H9 (cell line): Measurements from ENCODE around the gene CCDC60. TPM values are rescaled to one million over a fixed set of nuclear protein-coding genes. Genes with fewer than 3 reads are reported as not detected.

ENCODE experiments used
- DNase-seq: peaks from one replicate; pipeline ENCODE4 v3.0.0-alpha.2; 2017
- H2AFZ ChIP-seq: one replicate; pipeline ENCODE4 v1.6.1; 2013; ENCODE audit warnings: mild to moderate bottlenecking, low read length, control low read depth, moderate library complexity
- H2AK5ac ChIP-seq: 2 replicates; pipeline ENCODE4 v1.6.1; 2013; ENCODE audit warnings: low read length, control low read depth, mixed read lengths; ENCODE audit not compliant: insufficient read length
- H2BK120ac ChIP-seq: one replicate; pipeline ENCODE4 v1.6.1; 2013; ENCODE audit warnings: low read depth, mild to moderate bottlenecking, low read length, control low read depth, inconsistent platforms; ENCODE audit not compliant: poor library complexity, severe bottlenecking
- H2BK12ac ChIP-seq: 2 replicates; pipeline ENCODE4 v1.6.1; 2013; ENCODE audit warnings: low read length, control low read depth, mixed read lengths, low read depth; ENCODE audit not compliant: insufficient read length
- H2BK15ac ChIP-seq: 2 replicates; pipeline ENCODE4 v1.6.1; 2013; ENCODE audit warnings: low read depth, low read length, control low read depth
- H2BK20ac ChIP-seq: one replicate; pipeline ENCODE4 v1.6.1; 2013; ENCODE audit warnings: low read depth, mild to moderate bottlenecking, low read length, control low read depth, inconsistent platforms; ENCODE audit not compliant: poor library complexity, severe bottlenecking
- H2BK5ac ChIP-seq: 2 replicates; pipeline ENCODE4 v1.6.1; 2013; ENCODE audit warnings: low read length, control low read depth, mixed read lengths; ENCODE audit not compliant: insufficient read length
- H3K14ac ChIP-seq: 2 replicates; pipeline ENCODE4 v1.6.1; 2013; ENCODE audit warnings: low read length, control low read depth; ENCODE audit not compliant: insufficient read depth
- H3K18ac ChIP-seq: 2 replicates; pipeline ENCODE4 v1.6.1; 2013; ENCODE audit warnings: low read depth, mild to moderate bottlenecking, mixed read lengths, low read length, control low read depth; ENCODE audit not compliant: insufficient read length
- H3K23ac ChIP-seq: 2 replicates; pipeline ENCODE4 v1.6.1; 2013; ENCODE audit warnings: low read length, control low read depth, mixed read lengths, low read depth; ENCODE audit not compliant: insufficient read length
- H3K23me2 ChIP-seq: 2 replicates; pipeline ENCODE4 v1.6.1; 2013; ENCODE audit warnings: low read depth, mild to moderate bottlenecking, mixed read lengths, low read length, control low read depth; ENCODE audit not compliant: insufficient read length, poor library complexity, severe bottlenecking
- H3K27ac ChIP-seq: 2 replicates; pipeline ENCODE4 v1.5.1; 2013; ENCODE audit warnings: low read length, control low read depth, mixed read lengths, low read depth; ENCODE audit not compliant: insufficient read length
- H3K27me3 ChIP-seq: 2 replicates; pipeline ENCODE4 v1.6.1; 2013; ENCODE audit warnings: low read length, control low read depth, inconsistent platforms; ENCODE audit not compliant: insufficient read depth
- H3K4ac ChIP-seq: 2 replicates; pipeline ENCODE4 v1.6.1; 2013; ENCODE audit warnings: low read depth, mild to moderate bottlenecking, control low read depth, inconsistent platforms, low read length, moderate library complexity
- H3K4me1 ChIP-seq: 2 replicates; pipeline ENCODE4 v1.6.1; 2013; ENCODE audit warnings: low read length, control low read depth, inconsistent platforms; ENCODE audit not compliant: insufficient read depth
- H3K4me2 ChIP-seq: 2 replicates; pipeline ENCODE4 v1.6.1; 2013; ENCODE audit warnings: low read length, control low read depth, mixed read lengths; ENCODE audit not compliant: insufficient read length, insufficient read depth
- H3K56ac ChIP-seq: 2 replicates; pipeline ENCODE4 v1.6.1; 2013; ENCODE audit warnings: low read depth, mild to moderate bottlenecking, mixed read lengths, low read length, control low read depth; ENCODE audit not compliant: insufficient read length
- H3K79me1 ChIP-seq: 2 replicates; pipeline ENCODE4 v1.6.1; 2013; ENCODE audit warnings: low read depth, mild to moderate bottlenecking, moderate library complexity, low read length, control low read depth, inconsistent platforms; ENCODE audit not compliant: insufficient read depth, poor library complexity, severe bottlenecking
- H3K79me2 ChIP-seq: 2 replicates; pipeline ENCODE4 v1.6.1; 2013; ENCODE audit warnings: low read length, control low read depth, inconsistent platforms; ENCODE audit not compliant: insufficient read depth
- H3K9ac ChIP-seq: 2 replicates; pipeline ENCODE4 v1.6.1; 2013; ENCODE audit warnings: low read length, control low read depth, mixed read lengths; ENCODE audit not compliant: insufficient read length; ENCODE audit errors: extremely low read depth
- H3K9me3 ChIP-seq: one replicate; pipeline ENCODE4 v1.6.1; 2013; ENCODE audit warnings: low read depth, low read length, inconsistent platforms; ENCODE audit not compliant: control insufficient read depth
- H3T11ph ChIP-seq: one replicate; pipeline ENCODE4 v1.6.1; 2013; ENCODE audit warnings: mild to moderate bottlenecking, low read length, control low read depth, inconsistent platforms
- H4K20me1 ChIP-seq: one replicate; pipeline ENCODE4 v1.6.1; 2013; ENCODE audit not compliant: control insufficient read depth, insufficient read length, insufficient read depth
- H4K5ac ChIP-seq: 2 replicates; pipeline ENCODE4 v1.6.1; 2013; ENCODE audit warnings: low read depth, mild to moderate bottlenecking, mixed read lengths, low read length, control low read depth; ENCODE audit not compliant: insufficient read length
- H4K8ac ChIP-seq: replicated peaks from 2 replicates; pipeline ENCODE4 v1.6.1; 2013; ENCODE audit warnings: low read length, control low read depth, mixed read lengths, low read depth; ENCODE audit not compliant: insufficient read length
- H4K91ac ChIP-seq: 2 replicates; pipeline ENCODE4 v1.6.1; 2013; ENCODE audit warnings: low read depth, mild to moderate bottlenecking, moderate library complexity, mixed read lengths, low read length, control low read depth; ENCODE audit not compliant: insufficient read length
- H3K27ac Mint-ChIP-seq, 3 experiments: 2 replicates in 2 of 3; 3 replicates in 1 of 3; pipeline ENCODE4 v1.8.0; 2020 to 2021; ENCODE audit warnings: mixed read lengths in 3 of 3, mild to moderate bottlenecking in 1 of 3, moderate library complexity in 1 of 3
- H3K27me3 Mint-ChIP-seq: 2 replicates; pipeline ENCODE4 v1.8.0; 2021; ENCODE audit warnings: low read depth, mild to moderate bottlenecking, moderate library complexity, mixed read lengths
- H3K36me3 Mint-ChIP-seq, 3 experiments: 2 replicates in 2 of 3; 3 replicates in 1 of 3; pipeline ENCODE4 v1.8.0; 2020 to 2021; ENCODE audit warnings: low read depth in 3 of 3, mixed read lengths in 3 of 3; ENCODE audit not compliant: insufficient read depth in 1 of 3
- H3K4me1 Mint-ChIP-seq, 2 experiments: 2 replicates each; pipeline ENCODE4 v1.8.0; 2020; ENCODE audit warnings: mixed read lengths in 2 of 2
- H3K4me3 Mint-ChIP-seq, 2 experiments: 2 replicates in 1 of 2; 3 replicates in 1 of 2; pipeline ENCODE4 v1.8.0; 2020 to 2021; ENCODE audit warnings: mild to moderate bottlenecking in 2 of 2, mixed read lengths in 2 of 2, moderate library complexity in 1 of 2
- H3K9me3 Mint-ChIP-seq, 2 experiments: 2 replicates in 1 of 2; 3 replicates in 1 of 2; pipeline ENCODE4 v1.8.0; 2020; ENCODE audit warnings: mild to moderate bottlenecking in 2 of 2, mixed read lengths in 2 of 2, moderate library complexity in 1 of 2
- WGBS: extraction: QIAGEN DNeasy Blood & Tissue Kit; methylation state at CpG from one replicate; pipeline ENCODE4 v1.1.7; 2013; ENCODE audit warnings: missing lambda C conversion rate, low lambda C conversion rate, mixed read lengths; ENCODE audit not compliant: insufficient read length; ENCODE audit errors: extremely low coverage; 5-methylcytosine and 5-hydroxymethylcytosine counted together
- total RNA-seq: library from RNA; stranded (reverse); gene quantifications from 2 replicates; pipeline ENCODE4 v1.2.1, GENCODE V29; 2021
- TF ChIP-seq, protein P1 (sequence below): fragments of 200-600 bp; sonication (generic); conservative IDR thresholded peaks from 3 replicates; pipeline ENCODE4 v1.8.0; 2021; ENCODE audit warnings: antibody characterized with exemption, mild to moderate bottlenecking

Gene CCDC60
- total RNA-seq, 1 experiment from 2014 or later, result 0.44 TPM

DNA sequence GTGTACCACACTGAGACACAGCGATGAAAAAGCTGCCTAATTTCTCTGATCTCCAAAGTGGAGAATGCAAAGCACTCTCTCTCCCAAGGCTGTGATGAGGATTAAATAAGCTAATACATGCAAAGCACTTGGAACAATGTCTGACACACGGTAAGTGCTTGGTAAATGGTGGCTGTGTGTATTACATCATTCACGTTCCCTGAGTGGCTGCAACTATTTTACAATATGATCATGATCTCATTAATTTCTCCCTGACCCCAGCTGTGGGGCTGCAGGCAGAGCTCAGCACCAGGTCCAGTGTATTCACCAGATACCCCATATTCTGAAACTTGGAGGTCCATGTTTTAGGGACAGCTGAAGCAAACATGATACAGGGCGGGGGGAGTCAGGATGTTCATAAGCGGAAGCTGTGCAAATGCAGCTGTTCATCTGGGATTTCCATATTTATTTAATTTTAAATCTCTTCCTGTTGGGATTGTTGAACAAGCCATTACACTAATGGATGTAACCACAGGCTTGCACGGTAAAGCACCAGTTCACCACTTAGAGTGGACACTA lies 106.4 kb downstream of the CCDC60 start:
- H3K4me3 Mint-ChIP-seq, result no peak overlapping the region
- Histone ChIP-seq H3K4ac (no peak overlapping the region), H2BK15ac (no peak overlapping the region), H3K23me2 (no peaks in the 10 kb centered on the region), H3T11ph (no peak overlapping the region), H3K4me1 (no peaks in the 10 kb centered on the region), H2BK12ac (no peak overlapping the region), H3K23ac (no peak overlapping the region), H3K9ac (no peak overlapping the region), H3K27ac (no peak overlapping the region), H3K14ac (no peak overlapping the region), H3K79me2 (no peaks in the 10 kb centered on the region), H2BK5ac (no peak overlapping the region), H3K18ac (no peak overlapping the region), H3K27me3 (no peaks in the 10 kb centered on the region), H3K9me3 (no peaks in the 10 kb centered on the region), H2BK120ac (no peak overlapping the region), H4K8ac (no peak overlapping the region), H2BK20ac (no peak overlapping the region), H4K20me1 (no peaks in the 10 kb centered on the region), H2AK5ac (no peak overlapping the region), H2AFZ (no peak overlapping the region), H3K4me2 (no peak overlapping the region), H4K91ac (no peak overlapping the region), H4K5ac (no peak overlapping the region), H3K79me1 (no peaks in the 10 kb centered on the region), H3K56ac (no peak overlapping the region)
- H3K9me3 Mint-ChIP-seq, result peaks cover 4 to 6% of the 10 kb centered on the region in 2 experiments; a peak in 4 of 5 replicates
- peaks cover 2 to 4% (median 3%) of the 10 kb centered on the region in 3 experiments; a peak in 3 of 7 replicates for H3K36me3 Mint-ChIP-seq
- H3K27ac Mint-ChIP-seq, result no peak overlapping the region
- no CpG with 5 or more reads among the region's 6 CpGs for WGBS
- H3K4me1 Mint-ChIP-seq, result peaks cover 2 to 3% of the 10 kb centered on the region in 2 experiments
- H3K27me3 Mint-ChIP-seq, result peaks cover 32% of the 10 kb centered on the region
- no peak for DNase-seq
- TF ChIP-seq, protein P1, sequence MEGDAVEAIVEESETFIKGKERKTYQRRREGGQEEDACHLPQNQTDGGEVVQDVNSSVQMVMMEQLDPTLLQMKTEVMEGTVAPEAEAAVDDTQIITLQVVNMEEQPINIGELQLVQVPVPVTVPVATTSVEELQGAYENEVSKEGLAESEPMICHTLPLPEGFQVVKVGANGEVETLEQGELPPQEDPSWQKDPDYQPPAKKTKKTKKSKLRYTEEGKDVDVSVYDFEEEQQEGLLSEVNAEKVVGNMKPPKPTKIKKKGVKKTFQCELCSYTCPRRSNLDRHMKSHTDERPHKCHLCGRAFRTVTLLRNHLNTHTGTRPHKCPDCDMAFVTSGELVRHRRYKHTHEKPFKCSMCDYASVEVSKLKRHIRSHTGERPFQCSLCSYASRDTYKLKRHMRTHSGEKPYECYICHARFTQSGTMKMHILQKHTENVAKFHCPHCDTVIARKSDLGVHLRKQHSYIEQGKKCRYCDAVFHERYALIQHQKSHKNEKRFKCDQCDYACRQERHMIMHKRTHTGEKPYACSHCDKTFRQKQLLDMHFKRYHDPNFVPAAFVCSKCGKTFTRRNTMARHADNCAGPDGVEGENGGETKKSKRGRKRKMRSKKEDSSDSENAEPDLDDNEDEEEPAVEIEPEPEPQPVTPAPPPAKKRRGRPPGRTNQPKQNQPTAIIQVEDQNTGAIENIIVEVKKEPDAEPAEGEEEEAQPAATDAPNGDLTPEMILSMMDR, result no peak
